Measurements from ENCODE around the gene COL6A5. TPM values are rescaled to one million over a fixed set of nuclear protein-coding genes. Genes with fewer than 3 reads are reported as not detected.

COL6A5 gene
- total RNA-seq (2022): not detected in 2 replicates
- percentile 1 among the genes with signal in this experiment for Bru-seq, nascent RNA
- BruChase-seq, experiment 1, labeled RNA remaining after a 2-hour chase: not detected
- BruChase-seq, experiment 2, labeled RNA remaining after a 6-hour chase: not detected
- long read RNA-seq: 0 reads

- CTCF ChIA-PET: no interaction called here
- H3K9me3 Mint-ChIP-seq (ENCODE audit: unreplicated experiment): no peaks in the 10 kb centered on the region
- no TSS peak for BruUV-seq (replicated peaks)
Observed at GRCh38 chr3:130345487-130346079, at the start of gene COL6A5. TSS of gene COL6A5 (plus strand) at chr3:130345672. CDS start at chr3:130373639, 27,967 bp downstream.

GRCh38 chr3:130299531-130299930 is 45.9 kb upstream of the COL6A5 start:
- no TSS peak for BruUV-seq (replicated peaks)
- Mint-ChIP-seq H3K4me3 (ENCODE audit: unreplicated experiment) (no peak overlapping the region), H3K4me1 (ENCODE audit: low read depth, unreplicated experiment) (no peaks in the 10 kb centered on the region), H3K27me3 (ENCODE audit: insufficient read depth, unreplicated experiment) (peaks cover 8% of the 10 kb centered on the region), H3K9me3 (ENCODE audit: unreplicated experiment) (no peaks in the 10 kb centered on the region), H3K27ac (ENCODE audit: unreplicated experiment) (no peak overlapping the region), H3K36me3 (ENCODE audit: insufficient read depth, unreplicated experiment) (no peaks in the 10 kb centered on the region)
- Histone ChIP-seq H3K27me3 (replicated peaks; ENCODE audit: control insufficient read depth, insufficient read depth, low read length) (no peaks in the 10 kb centered on the region; the same call in none of the 2 replicates), H3K36me3 (ENCODE audit: control insufficient read depth, insufficient read depth, low read length) (no peaks in the 10 kb centered on the region), H3K9me3 (no peaks in the 10 kb centered on the region), H3K4me1 (no peaks in the 10 kb centered on the region), H3K4me3 (ENCODE audit: low read depth, low read length) (no peak overlapping the region)
- no peak for TF ChIP-seq CTCF (IDR thresholded peaks at IDR 0.05; ENCODE audit: insufficient read depth in 1 of 2, low read depth in 1 of 2, low read length in 1 of 2, severe bottlenecking in 1 of 2, unreplicated experiment in 1 of 2)
- CTCF ChIA-PET: no interaction called here
- POLR2A ChIA-PET: no interaction called here
- intact Hi-C loops (cut with micrococcal nuclease; ENCODE audit: unreplicated experiment): no loop called here
- DNase-seq: no peak

More at GRCh38 chr3:130345487-130346079, at the start of gene COL6A5:
- Histone ChIP-seq H3K9me3 (no peaks in the 10 kb centered on the region), H3K4me3 (ENCODE audit: low read depth, low read length) (no peak within 1 kb of the TSS), H3K4me1 (no peaks in the 10 kb centered on the region), H3K36me3 (ENCODE audit: control insufficient read depth, insufficient read depth, low read length) (no peaks in the 10 kb centered on the region), H3K27me3 (replicated peaks; ENCODE audit: control insufficient read depth, insufficient read depth, low read length) (no peaks in the 10 kb centered on the region)
- no peak within 1 kb of the TSS for H3K27ac Mint-ChIP-seq (ENCODE audit: unreplicated experiment)
- DNase-seq: no peak
- no peaks in the 10 kb centered on the region for H3K4me1 Mint-ChIP-seq (ENCODE audit: low read depth, unreplicated experiment)
- H3K36me3 Mint-ChIP-seq (ENCODE audit: insufficient read depth, unreplicated experiment): no peaks in the 10 kb centered on the region
- no peak for TF ChIP-seq CTCF (IDR thresholded peaks at IDR 0.05; ENCODE audit: insufficient read depth in 1 of 2, low read depth in 1 of 2, low read length in 1 of 2, severe bottlenecking in 1 of 2, unreplicated experiment in 1 of 2)
- H3K27me3 Mint-ChIP-seq (ENCODE audit: insufficient read depth, unreplicated experiment): peaks cover 6% of the 10 kb centered on the region
- intact Hi-C loops (cut with micrococcal nuclease; ENCODE audit: unreplicated experiment): no loop called here
- H3K4me3 Mint-ChIP-seq (ENCODE audit: unreplicated experiment): peak within 1 kb of the TSS; percentile 37
- POLR2A ChIA-PET: no interaction called here

DNA sequence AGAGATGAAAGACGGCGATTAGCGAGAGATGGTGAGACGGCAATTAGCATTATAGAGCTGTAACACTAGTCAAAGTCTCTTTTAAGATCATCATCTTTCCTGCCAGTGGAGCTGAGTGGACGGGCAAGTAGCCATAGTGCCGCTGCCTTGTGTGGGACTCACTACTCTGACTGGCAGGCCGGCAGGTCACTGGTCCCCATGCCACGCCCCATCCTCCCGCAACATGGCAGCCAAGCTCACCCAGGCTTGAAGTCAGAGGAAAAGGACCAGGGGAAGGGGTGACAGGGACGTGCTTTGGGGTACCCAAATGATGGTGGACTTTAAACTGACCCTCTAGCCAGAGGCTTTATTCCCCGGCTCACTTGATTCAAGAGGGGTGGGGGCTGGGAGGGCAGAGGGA is 44.6 kb upstream of the COL6A5 start:
- BruUV-seq (replicated peaks): no TSS peak
- H3K4me3 Mint-ChIP-seq (ENCODE audit: unreplicated experiment): no peak overlapping the region
- ChIA-PET CTCF (no interaction called here), POLR2A (no interaction called here)
- no peaks in the 10 kb centered on the region for H3K4me1 ChIP-seq
- H3K27me3 Mint-ChIP-seq (ENCODE audit: insufficient read depth, unreplicated experiment): peaks cover 11% of the 10 kb centered on the region
- H3K27me3 ChIP-seq (replicated peaks; ENCODE audit: control insufficient read depth, insufficient read depth, low read length): peaks cover 1% of the 10 kb centered on the region
- intact Hi-C loops (cut with micrococcal nuclease; ENCODE audit: unreplicated experiment): no loop called here
- no peaks in the 10 kb centered on the region for H3K4me1 Mint-ChIP-seq (ENCODE audit: low read depth, unreplicated experiment)
- no peaks in the 10 kb centered on the region for H3K36me3 Mint-ChIP-seq (ENCODE audit: insufficient read depth, unreplicated experiment)
- H3K9me3 ChIP-seq: no peaks in the 10 kb centered on the region
- H3K4me3 ChIP-seq (ENCODE audit: low read depth, low read length): no peak overlapping the region
- DNase-seq: no peak
- H3K36me3 ChIP-seq (ENCODE audit: control insufficient read depth, insufficient read depth, low read length): no peaks in the 10 kb centered on the region
- TF ChIP-seq CTCF (IDR thresholded peaks at IDR 0.05; ENCODE audit: insufficient read depth in 1 of 2, low read depth in 1 of 2, low read length in 1 of 2, severe bottlenecking in 1 of 2, unreplicated experiment in 1 of 2): no peak
- no peaks in the 10 kb centered on the region for H3K9me3 Mint-ChIP-seq (ENCODE audit: unreplicated experiment)
- no peak overlapping the region for H3K27ac Mint-ChIP-seq (ENCODE audit: unreplicated experiment)

Data from Caco-2 (cell line).